Endodermal cell (in vitro differentiated cells): Measurements from ENCODE around the gene YEATS2. TPM values are rescaled to one million over a fixed set of nuclear protein-coding genes. Genes with fewer than 3 reads are reported as not detected.

Experiments used
- DNase-seq: peaks from one replicate; pipeline ENCODE4 v3.0.0-alpha.2; 2017
- H3K27ac ChIP-seq: 2 replicates; pipeline ENCODE4 v1.5.1; 2013; ENCODE audit warnings: mild to moderate bottlenecking, low read depth, low read length, moderate library complexity
- H3K27me3 ChIP-seq: 2 replicates; pipeline ENCODE4 v1.6.1; 2013; ENCODE audit warnings: mild to moderate bottlenecking, low read length, moderate library complexity; ENCODE audit not compliant: insufficient read depth, control insufficient read depth, poor library complexity, severe bottlenecking
- H3K36me3 ChIP-seq: 2 replicates; pipeline ENCODE4 v1.7.0; 2013; ENCODE audit warnings: mild to moderate bottlenecking, low read length, moderate library complexity; ENCODE audit not compliant: control insufficient read depth, insufficient read depth
- H3K4me1 ChIP-seq: one replicate; pipeline ENCODE4 v1.7.0; 2013; ENCODE audit warnings: low read length; ENCODE audit not compliant: control insufficient read depth, insufficient read depth
- H3K4me3 ChIP-seq: 2 replicates; pipeline ENCODE4 v1.5.1; 2013; ENCODE audit warnings: mild to moderate bottlenecking, low read length, moderate library complexity
- H3K9ac ChIP-seq: 2 replicates; pipeline ENCODE4 v1.6.1; 2013; ENCODE audit warnings: mild to moderate bottlenecking, low read length, moderate library complexity; ENCODE audit not compliant: poor library complexity, severe bottlenecking; ENCODE audit errors: extremely low read depth
- H3K9me3 ChIP-seq: 2 replicates; pipeline ENCODE4 v1.6.1; 2013; ENCODE audit warnings: mild to moderate bottlenecking, low read length, moderate library complexity; ENCODE audit not compliant: control insufficient read depth
- H3K27ac Mint-ChIP-seq: 2 replicates; pipeline ENCODE4 v1.8.0; 2020; ENCODE audit warnings: mixed read lengths
- H3K27me3 Mint-ChIP-seq: 2 replicates; pipeline ENCODE4 v1.8.0; 2021; ENCODE audit warnings: mild to moderate bottlenecking, mixed read lengths; ENCODE audit not compliant: insufficient read depth
- H3K36me3 Mint-ChIP-seq: 2 replicates; pipeline ENCODE4 v1.8.0; 2020; ENCODE audit warnings: low read depth, mixed read lengths
- H3K4me1 Mint-ChIP-seq: 2 replicates; pipeline ENCODE4 v1.8.0; 2020; ENCODE audit warnings: mixed read lengths
- H3K4me3 Mint-ChIP-seq: 2 replicates; pipeline ENCODE4 v1.8.0; 2020; ENCODE audit warnings: mild to moderate bottlenecking, moderate library complexity, mixed read lengths
- H3K9me3 Mint-ChIP-seq: 2 replicates; pipeline ENCODE4 v1.8.0; 2020; ENCODE audit warnings: mild to moderate bottlenecking, mixed read lengths
- CTCF ChIP-seq: fragments of 200-600 bp; sonication (generic); conservative IDR thresholded peaks from 2 replicates; pipeline ENCODE4 v1.5.0; 2021; ENCODE audit warnings: antibody characterized with exemption, mild to moderate bottlenecking
- WGBS, 2 experiments: methylation state at CpG; one replicate each; pipeline versions ENCODE4 v1.1.5 to v1.1.7; 2013; ENCODE audit warnings: missing lambda C conversion rate in 2 of 2, mixed read lengths in 1 of 2; ENCODE audit not compliant: insufficient coverage in 1 of 2, insufficient read length in 1 of 2; 5-methylcytosine and 5-hydroxymethylcytosine counted together
- total RNA-seq, 2 donors: library from RNA; stranded (reverse); fragmentation: NEBNext Ultra II Directional in 1 of 2; extraction: Animal tissue kit (Norgen Biotek cat#: 25700) in 1 of 2; gene quantifications; 2 replicates in 1 of 2; 3 replicates in 1 of 2; pipeline ENCODE4 v1.2.1, GENCODE V29; 2021

YEATS2 gene
- total RNA-seq, 2 donors from 2014 or later: 53.4 to 55.8 TPM

- Histone ChIP-seq H3K9ac (no peak overlapping the region), H3K27ac (no peak overlapping the region), H3K4me1 (no peaks in the 10 kb centered on the region), H3K36me3 (peaks cover 83% of the 10 kb centered on the region), H3K4me3 (no peak overlapping the region), H3K27me3 (no peaks in the 10 kb centered on the region), H3K9me3 (no peaks in the 10 kb centered on the region)
- Mint-ChIP-seq H3K27ac (no peak overlapping the region), H3K4me3 (no peak overlapping the region), H3K4me1 (no peaks in the 10 kb centered on the region), H3K9me3 (no peaks in the 10 kb centered on the region), H3K27me3 (no peaks in the 10 kb centered on the region), H3K36me3 (peaks cover 73% of the 10 kb centered on the region)
- TF ChIP-seq CTCF: no peak
- WGBS, 2 experiments: 93% methylated on average over 4 of the region's 4 CpGs; no CpG with 5 or more reads in 1 of the 2 experiments
- DNase-seq: no peak
These were observed 96.9 kb downstream of the YEATS2 start for GRCh38 chr3:183794452-183794851.

- Mint-ChIP-seq H3K36me3 (peaks cover 72% of the 10 kb centered on the region), H3K4me1 (no peaks in the 10 kb centered on the region), H3K4me3 (no peak overlapping the region), H3K27ac (no peak overlapping the region), H3K9me3 (no peaks in the 10 kb centered on the region), H3K27me3 (no peaks in the 10 kb centered on the region)
- no peaks in the 10 kb centered on the region for H3K9me3 ChIP-seq
- H3K27ac ChIP-seq: no peak overlapping the region
- no peak for TF ChIP-seq CTCF
- H3K4me3 ChIP-seq: no peak overlapping the region
- H3K9ac ChIP-seq: no peak overlapping the region
- WGBS, 2 experiments: 95% methylated on average over 6 of the region's 6 CpGs
- H3K36me3 ChIP-seq: peaks cover 82% of the 10 kb centered on the region
- H3K27me3 ChIP-seq: no peaks in the 10 kb centered on the region
- no peaks in the 10 kb centered on the region for H3K4me1 ChIP-seq
- no peak for DNase-seq
These were observed 98.8 kb downstream of the YEATS2 start for GRCh38 chr3:183796372-183796771.

- no peaks in the 10 kb centered on the region for H3K9me3 ChIP-seq
- no peak for DNase-seq
- H3K4me1 Mint-ChIP-seq: no peaks in the 10 kb centered on the region
- 94 to 96% methylated on average over 7 to 9 of the region's 9 CpGs for WGBS, 2 experiments
- no peak overlapping the region for H3K4me3 ChIP-seq
- no peaks in the 10 kb centered on the region for H3K4me1 ChIP-seq
- no peaks in the 10 kb centered on the region for H3K9me3 Mint-ChIP-seq
- H3K9ac ChIP-seq: no peak overlapping the region
- H3K36me3 Mint-ChIP-seq: peaks cover 78% of the 10 kb centered on the region
- no peak overlapping the region for H3K4me3 Mint-ChIP-seq
- no peak for TF ChIP-seq CTCF
- peaks cover 85% of the 10 kb centered on the region for H3K36me3 ChIP-seq
- no peaks in the 10 kb centered on the region for H3K27me3 ChIP-seq
- H3K27ac ChIP-seq: no peak overlapping the region
- no peaks in the 10 kb centered on the region for H3K27me3 Mint-ChIP-seq
- no peak overlapping the region for H3K27ac Mint-ChIP-seq
These were observed 100.4 kb downstream of the YEATS2 start for GRCh38 chr3:183797996-183798395.
